GM19372 (cell line): Measurements from ENCODE around the gene POLR2C.

Source experiments
- ATAC-seq: cut with Tn5 transposase; IDR thresholded peaks from one replicate; pipeline ENCODE4 v1.9.1; 2021; ENCODE audit warnings: mild to moderate bottlenecking, low read depth, moderate library complexity; ENCODE audit not compliant: unreplicated experiment

The POLR2C gene

GRCh38 chr16:57447186-57447962, 15.1 kb upstream of the POLR2C start, which contains the start of the genes CIAPIN1 and COQ9:
TSS of gene CIAPIN1 (minus strand) at chr16:57447385. CDS start at chr16:57440928, 6,457 bp downstream.
TSS of gene COQ9 (plus strand) at chr16:57447479. CDS start at chr16:57447506, 27 bp downstream.
- peak; percentile 98 for ATAC-seq

GRCh38 chr16:57452021-57452420, 10.5 kb upstream of the POLR2C start:
- ATAC-seq, result no peak

GRCh38 chr16:57462978-57463362, 491 bp downstream of the POLR2C start:
- no peak for ATAC-seq

GRCh38 chr16:57464523-57464922, 2.0 kb downstream of the POLR2C start:
- ATAC-seq, result no peak

GRCh38 chr16:57468346-57468745, 5.9 kb downstream of the POLR2C start:
- no peak for ATAC-seq

GRCh38 chr16:57469046-57469445, 6.6 kb downstream of the POLR2C start:
- ATAC-seq, result no peak

GRCh38 chr16:57469917-57470470, 7.5 kb downstream of the POLR2C start:
- ATAC-seq, result no peak

- no peak for ATAC-seq
These were observed 8.2 kb downstream of the POLR2C start for GRCh38 chr16:57470711-57471110.

- no peak for ATAC-seq
These were observed 8.7 kb downstream of the POLR2C start for GRCh38 chr16:57471209-57471608.

GRCh38 chr16:57471852-57472664, 9.6 kb downstream of the POLR2C start:
- ATAC-seq, result no peak

GRCh38 chr16:57472665-57473060, 10.2 kb downstream of the POLR2C start:
- no peak for ATAC-seq

- no peak for ATAC-seq
These were observed 10.8 kb downstream of the POLR2C start for GRCh38 chr16:57473176-57473840.

GRCh38 chr16:57473906-57474305, 11.4 kb downstream of the POLR2C start:
- ATAC-seq, result no peak

GRCh38 chr16:57474671-57475661, 12.5 kb downstream of the POLR2C start:
- ATAC-seq, result no peak

- peak; percentile 86 for ATAC-seq
These were observed 13.3 kb downstream of the POLR2C start for GRCh38 chr16:57475711-57476339.

- no peak for ATAC-seq
These were observed 14.3 kb downstream of the POLR2C start for GRCh38 chr16:57476546-57477410.

GRCh38 chr16:57477531-57478202, 15.2 kb downstream of the POLR2C start:
- ATAC-seq, result no peak
